K562 (cell line): Measurements from ENCODE around the gene RALGAPB.

Experiments
- ATF1 ChIP-seq, 2 experiments: fragments of 450-650 bp in 1 of 2; IDR thresholded peaks; 2 replicates each; pipeline ENCODE4 v1.6.1; 2016; ENCODE audit warnings: missing compliant biosample characterization in 1 of 2, missing genetic modification characterization in 1 of 2
- COPS2 ChIP-seq: fragments of 450-650 bp; conservative IDR thresholded peaks from 2 replicates; pipeline ENCODE4 v1.6.1; 2016; ENCODE audit warnings: mild to moderate bottlenecking, moderate library complexity
- EGR1 ChIP-seq: fragments of 450-650 bp; conservative IDR thresholded peaks from 2 replicates; pipeline ENCODE4 v1.6.1; 2017; ENCODE audit warnings: mild to moderate bottlenecking
- NFXL1 ChIP-seq: fragments of 450-650 bp; formaldehyde crosslinking; IDR thresholded peaks from 2 replicates; pipeline ENCODE4 v1.4.0; 2021; ENCODE audit warnings: mild to moderate bottlenecking
- POLR2A ChIP-seq: fragments of 450-650 bp; conservative IDR thresholded peaks from 2 replicates; pipeline ENCODE4 v1.6.1; 2016
- POLR2AphosphoS2 ChIP-seq: IDR thresholded peaks from 2 replicates; pipeline ENCODE4 v1.6.1; 2012; ENCODE audit warnings: low read length, improper control_type of control experiment
- RBM25 ChIP-seq: fragments of 200-400 bp; formaldehyde crosslinking; IDR thresholded peaks from 2 replicates; pipeline ENCODE4 v1.6.1; 2018; ENCODE audit warnings: low read length, low read depth, moderate library complexity; ENCODE audit not compliant: severe bottlenecking
- ZNF24 ChIP-seq: fragments of 450-650 bp; IDR thresholded peaks from 2 replicates; pipeline ENCODE4 v1.6.1; 2016
- ZNF766 ChIP-seq: fragments of 200-800 bp; sonication (Bioruptor generic); conservative IDR thresholded peaks from 2 replicates; pipeline ENCODE4 v1.6.1; 2016; ENCODE audit warnings: missing genetic modification characterization, missing compliant biosample characterization
- TF ChIP-seq, protein P1 (sequence below): fragments of 450-650 bp; IDR thresholded peaks from 2 replicates; pipeline ENCODE4 v1.6.1; 2017; ENCODE audit warnings: mild to moderate bottlenecking, moderate library complexity

DNA sequence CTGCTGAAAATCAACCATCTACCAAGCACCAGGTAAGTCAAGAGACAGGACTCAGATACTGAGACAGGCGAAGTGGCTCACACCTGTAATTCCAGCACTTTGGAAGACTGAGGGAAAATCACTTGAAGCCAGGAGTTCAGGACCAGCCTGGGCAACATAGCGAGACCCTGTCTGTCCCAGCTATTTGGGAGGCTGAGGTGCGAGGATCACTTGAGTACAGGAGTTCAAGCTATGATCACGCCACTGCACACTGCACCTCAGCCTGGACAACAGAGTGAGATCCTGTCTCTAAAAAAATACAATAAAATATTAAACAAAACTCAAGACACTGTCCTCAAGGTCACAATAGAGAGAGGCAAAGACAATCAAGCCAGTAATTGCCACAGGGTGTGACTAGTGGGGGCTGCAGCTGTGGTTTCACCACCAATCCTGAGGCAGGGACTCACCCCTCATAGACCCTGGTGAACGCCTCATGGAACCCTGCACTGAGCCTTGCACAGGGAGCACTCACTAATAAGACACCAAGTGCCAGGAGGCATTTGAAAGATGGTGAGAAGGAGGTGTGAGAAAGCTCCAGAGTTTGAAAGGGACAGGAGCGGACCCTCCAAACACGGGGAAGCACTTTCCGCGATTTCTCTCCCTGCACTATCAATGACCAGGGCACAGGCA, 39.2 kb upstream of the RALGAPB start:
- TF ChIP-seq RBM25 (no peak), ZNF766 (CRISPR knock-in tag) (no peak), COPS2 (no peak), POLR2A (no peak), ATF1 (CRISPR knock-in tag; IDR thresholded peaks at IDR 0.05) (no peak), ATF1 (tag; IDR thresholded peaks at IDR 0.05) (no peak), NFXL1 (CRISPR knock-in tag) (no peak), POLR2AphosphoS2 (no peak), ZNF24 (no peak), EGR1 (no peak)
- TF ChIP-seq, protein P1, sequence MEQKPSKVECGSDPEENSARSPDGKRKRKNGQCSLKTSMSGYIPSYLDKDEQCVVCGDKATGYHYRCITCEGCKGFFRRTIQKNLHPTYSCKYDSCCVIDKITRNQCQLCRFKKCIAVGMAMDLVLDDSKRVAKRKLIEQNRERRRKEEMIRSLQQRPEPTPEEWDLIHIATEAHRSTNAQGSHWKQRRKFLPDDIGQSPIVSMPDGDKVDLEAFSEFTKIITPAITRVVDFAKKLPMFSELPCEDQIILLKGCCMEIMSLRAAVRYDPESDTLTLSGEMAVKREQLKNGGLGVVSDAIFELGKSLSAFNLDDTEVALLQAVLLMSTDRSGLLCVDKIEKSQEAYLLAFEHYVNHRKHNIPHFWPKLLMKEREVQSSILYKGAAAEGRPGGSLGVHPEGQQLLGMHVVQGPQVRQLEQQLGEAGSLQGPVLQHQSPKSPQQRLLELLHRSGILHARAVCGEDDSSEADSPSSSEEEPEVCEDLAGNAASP, result no peak
